DOHH2 (cell line): Measurements from ENCODE around the gene KRTAP22-2.

Experiments used
- H3F3A ChIP-seq: fragments of 200-600 bp; sonication (generic), shearing (Covaris generic); 2 replicates; pipeline ENCODE4 v1.6.0; 2016; ENCODE audit warnings: antibody characterized with exemption, mild to moderate bottlenecking; ENCODE audit not compliant: control insufficient read depth, insufficient read depth
- H3K27ac ChIP-seq: fragments of 200-600 bp; sonication (generic); 2 replicates; pipeline ENCODE4 v1.5.1; 2014; ENCODE audit warnings: low read depth, mild to moderate bottlenecking, low read length, moderate library complexity
- H3K27me3 ChIP-seq: fragments of 200-600 bp; sonication (generic); 2 replicates; pipeline ENCODE4 v1.6.1; 2014; ENCODE audit warnings: mild to moderate bottlenecking, low read length, mixed read lengths; ENCODE audit not compliant: control insufficient read depth
- H3K36me3 ChIP-seq: fragments of 200-600 bp; sonication (generic); 2 replicates; pipeline ENCODE4 v1.6.1; 2014; ENCODE audit warnings: mild to moderate bottlenecking, low read length, moderate library complexity, mixed read lengths; ENCODE audit not compliant: control insufficient read depth
- H3K4me1 ChIP-seq: fragments of 200-600 bp; sonication (generic); 2 replicates; pipeline ENCODE4 v1.6.1; 2014; ENCODE audit warnings: mild to moderate bottlenecking, low read length, mixed read lengths; ENCODE audit not compliant: control insufficient read depth
- H3K4me2 ChIP-seq: fragments of 200-600 bp; sonication (generic); 2 replicates; pipeline ENCODE4 v1.6.0; 2014; ENCODE audit warnings: mild to moderate bottlenecking, low read length, moderate library complexity
- H3K4me3 ChIP-seq: fragments of 200-600 bp; sonication (generic); 2 replicates; pipeline ENCODE4 v1.5.1; 2014; ENCODE audit warnings: mild to moderate bottlenecking, low read length, mixed read lengths
- H3K79me2 ChIP-seq: fragments of 200-600 bp; sonication (generic); 2 replicates; pipeline ENCODE4 v1.6.1; 2014; ENCODE audit warnings: mild to moderate bottlenecking, low read length, mixed read lengths; ENCODE audit not compliant: control insufficient read depth
- H3K9me2 ChIP-seq: fragments of 200-600 bp; sonication (generic); replicated peaks from 2 replicates; pipeline ENCODE4 v1.6.1; 2014; ENCODE audit warnings: mild to moderate bottlenecking, low read length, mixed read lengths; ENCODE audit not compliant: control insufficient read depth
- H3K9me3 ChIP-seq: fragments of 200-600 bp; sonication (generic); 2 replicates; pipeline ENCODE4 v1.6.1; 2014; ENCODE audit warnings: antibody characterized with exemption, low read length, mixed read lengths; ENCODE audit not compliant: control insufficient read depth, insufficient read depth
- H4K20me1 ChIP-seq: fragments of 200-600 bp; sonication (generic); 2 replicates; pipeline ENCODE4 v1.6.0; 2014; ENCODE audit warnings: low read depth, mild to moderate bottlenecking, antibody characterized with exemption, low read length, moderate library complexity; ENCODE audit not compliant: control insufficient read depth, insufficient read depth
- EZH2phosphoT487 ChIP-seq: fragments of 200-600 bp; sonication (generic); IDR thresholded peaks from 2 replicates; pipeline ENCODE4 v1.6.1; 2017; ENCODE audit warnings: borderline replicate concordance, mild to moderate bottlenecking, antibody characterized with exemption, low read length, moderate library complexity, mixed read lengths
- TF ChIP-seq, protein P1 (sequence below): fragments of 200-600 bp; sonication (generic); IDR thresholded peaks from one replicate; pipeline ENCODE4 v1.5.1; 2014; ENCODE audit warnings: antibody characterized with exemption, mild to moderate bottlenecking, low read depth, low read length; ENCODE audit not compliant: poor library complexity, severe bottlenecking

KRTAP22-2 gene

DNA sequence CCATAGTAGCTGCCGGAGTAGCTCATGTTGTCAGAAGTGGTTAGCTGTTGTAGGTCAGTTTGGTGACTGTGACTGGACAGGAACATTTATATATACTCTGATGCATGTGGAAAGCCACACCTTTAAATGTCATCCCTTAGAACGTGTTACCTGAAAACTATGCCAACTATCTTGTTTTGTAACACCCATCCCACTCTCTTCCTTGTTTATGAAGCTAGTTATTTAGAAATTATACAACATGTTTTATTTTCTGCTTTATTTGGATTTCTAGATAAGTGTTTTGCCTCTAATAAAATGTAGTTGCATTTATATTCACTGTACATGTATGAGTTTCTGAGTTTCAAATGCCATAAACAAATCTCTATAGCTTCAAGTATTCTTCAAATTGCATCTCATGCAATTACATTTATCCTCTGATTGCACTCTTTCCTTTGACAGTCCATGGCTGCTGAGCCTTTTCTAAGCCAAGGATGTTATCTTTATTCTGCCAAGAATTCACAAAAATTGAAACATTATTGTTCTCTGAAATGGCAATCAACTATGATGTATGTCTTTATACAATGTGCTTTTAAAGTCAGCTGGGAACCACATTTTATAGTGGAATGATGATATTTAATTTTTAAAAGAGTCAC lies 28.8 kb downstream of the KRTAP22-2 start, which contains the start of gene KRTAP19-7:
Gene KRTAP19-7, minus strand, starts transcription at position 51 of the 632 bp plus-strand sequence. Its CDS starts 25 bp downstream, at position 26.
- H3K36me3 ChIP-seq: no peaks in the 10 kb centered on the region
- H3K79me2 ChIP-seq: no peaks in the 10 kb centered on the region
- no peak within 1 kb of the TSS for H3K4me3 ChIP-seq
- H3K9me3 ChIP-seq: no peaks in the 10 kb centered on the region
- no peaks in the 10 kb centered on the region for H3F3A ChIP-seq
- no peaks in the 10 kb centered on the region for H4K20me1 ChIP-seq
- TF ChIP-seq, protein P1, sequence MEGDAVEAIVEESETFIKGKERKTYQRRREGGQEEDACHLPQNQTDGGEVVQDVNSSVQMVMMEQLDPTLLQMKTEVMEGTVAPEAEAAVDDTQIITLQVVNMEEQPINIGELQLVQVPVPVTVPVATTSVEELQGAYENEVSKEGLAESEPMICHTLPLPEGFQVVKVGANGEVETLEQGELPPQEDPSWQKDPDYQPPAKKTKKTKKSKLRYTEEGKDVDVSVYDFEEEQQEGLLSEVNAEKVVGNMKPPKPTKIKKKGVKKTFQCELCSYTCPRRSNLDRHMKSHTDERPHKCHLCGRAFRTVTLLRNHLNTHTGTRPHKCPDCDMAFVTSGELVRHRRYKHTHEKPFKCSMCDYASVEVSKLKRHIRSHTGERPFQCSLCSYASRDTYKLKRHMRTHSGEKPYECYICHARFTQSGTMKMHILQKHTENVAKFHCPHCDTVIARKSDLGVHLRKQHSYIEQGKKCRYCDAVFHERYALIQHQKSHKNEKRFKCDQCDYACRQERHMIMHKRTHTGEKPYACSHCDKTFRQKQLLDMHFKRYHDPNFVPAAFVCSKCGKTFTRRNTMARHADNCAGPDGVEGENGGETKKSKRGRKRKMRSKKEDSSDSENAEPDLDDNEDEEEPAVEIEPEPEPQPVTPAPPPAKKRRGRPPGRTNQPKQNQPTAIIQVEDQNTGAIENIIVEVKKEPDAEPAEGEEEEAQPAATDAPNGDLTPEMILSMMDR: no peak
- no peak for TF ChIP-seq EZH2phosphoT487
- no peaks in the 10 kb centered on the region for H3K4me1 ChIP-seq
- H3K27ac ChIP-seq: no peak within 1 kb of the TSS
- no peaks in the 10 kb centered on the region for H3K9me2 ChIP-seq
- H3K27me3 ChIP-seq: no peaks in the 10 kb centered on the region
- no peak within 1 kb of the TSS for H3K4me2 ChIP-seq

DNA sequence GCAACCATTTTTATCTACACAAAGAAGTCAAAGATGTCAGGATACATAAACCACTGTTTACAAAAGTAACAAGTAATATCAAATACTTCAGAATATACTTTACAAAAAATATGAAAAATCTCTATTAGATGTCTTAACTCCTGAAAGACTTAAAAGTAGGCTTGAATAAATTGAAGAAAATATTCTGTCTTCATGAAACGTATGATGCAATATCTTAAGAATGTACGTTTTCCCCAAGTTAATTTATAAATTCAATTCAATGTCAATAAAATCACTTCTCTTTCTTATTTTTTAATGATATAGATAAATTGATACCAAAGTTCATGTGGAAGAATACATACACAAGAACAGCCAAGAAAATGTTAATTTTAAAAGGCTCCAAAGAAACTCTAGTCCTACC lies 35.1 kb downstream of the KRTAP22-2 start:
- H3K4me2 ChIP-seq: no peak overlapping the region
- no peak overlapping the region for H3K27ac ChIP-seq
- H3K9me3 ChIP-seq: no peaks in the 10 kb centered on the region
- no peaks in the 10 kb centered on the region for H3F3A ChIP-seq
- no peak overlapping the region for H3K4me3 ChIP-seq
- no peaks in the 10 kb centered on the region for H4K20me1 ChIP-seq
- TF ChIP-seq, protein P1: no peak
- no peak for TF ChIP-seq EZH2phosphoT487
- H3K27me3 ChIP-seq: no peaks in the 10 kb centered on the region
- no peaks in the 10 kb centered on the region for H3K36me3 ChIP-seq
- no peaks in the 10 kb centered on the region for H3K79me2 ChIP-seq
- no peaks in the 10 kb centered on the region for H3K9me2 ChIP-seq
- no peaks in the 10 kb centered on the region for H3K4me1 ChIP-seq

DNA sequence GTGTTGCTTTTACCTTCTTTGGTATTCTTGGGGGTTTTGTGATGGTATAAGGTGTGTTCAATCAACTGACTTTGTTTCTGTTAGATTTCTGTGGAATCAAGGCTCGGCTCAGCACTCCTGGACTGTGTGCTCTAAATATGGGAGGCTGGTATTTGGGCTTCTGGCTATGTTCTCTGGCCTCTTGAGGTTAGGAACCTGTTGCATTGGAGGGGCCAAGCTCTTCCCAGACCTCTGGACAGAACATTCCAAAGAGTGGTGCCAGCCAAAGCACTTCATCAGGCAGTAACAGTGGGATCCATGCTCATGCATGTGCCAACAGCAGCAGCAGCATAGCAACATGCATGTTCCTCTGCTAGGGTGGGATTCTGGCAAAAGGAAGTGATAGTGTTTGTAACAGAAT lies 37.4 kb downstream of the KRTAP22-2 start:
- Histone ChIP-seq H3K79me2 (no peaks in the 10 kb centered on the region), H3K9me3 (no peaks in the 10 kb centered on the region), H4K20me1 (no peaks in the 10 kb centered on the region), H3K36me3 (no peaks in the 10 kb centered on the region), H3K4me1 (no peaks in the 10 kb centered on the region), H3K4me2 (no peak overlapping the region), H3K9me2 (no peaks in the 10 kb centered on the region), H3F3A (no peaks in the 10 kb centered on the region), H3K27ac (no peak overlapping the region), H3K4me3 (no peak overlapping the region), H3K27me3 (no peaks in the 10 kb centered on the region)
- no peak for TF ChIP-seq EZH2phosphoT487
- TF ChIP-seq, protein P1: no peak
